Gastroesophageal sphincter (tissue), 3 donors: ENCODE results near the gene POMP.

Source experiments
- CTCF ChIP-seq, 4 experiments: fragments of 200-600 bp in 2 of 4; fragments of 450-650 bp in 2 of 4; sonication (generic) in 1 of 4; IDR thresholded peaks; one replicate each; pipeline ENCODE4 v1.5.1; 2017 to 2019; ENCODE audit warnings: antibody characterized with exemption in 4 of 4, mild to moderate bottlenecking in 2 of 4, moderate library complexity in 2 of 4
- EP300 ChIP-seq: sonication (generic); formaldehyde crosslinking; IDR thresholded peaks from one replicate; pipeline ENCODE4 v1.6.1; 2017; ENCODE audit warnings: antibody characterized with exemption, mild to moderate bottlenecking
- POLR2A ChIP-seq, 2 donors: fragments of 450-650 bp; IDR thresholded peaks; one replicate each; pipeline ENCODE4 v1.6.1; 2017; ENCODE audit warnings: antibody characterized with exemption in 2 of 2, mild to moderate bottlenecking in 2 of 2, moderate library complexity in 1 of 2

DNA sequence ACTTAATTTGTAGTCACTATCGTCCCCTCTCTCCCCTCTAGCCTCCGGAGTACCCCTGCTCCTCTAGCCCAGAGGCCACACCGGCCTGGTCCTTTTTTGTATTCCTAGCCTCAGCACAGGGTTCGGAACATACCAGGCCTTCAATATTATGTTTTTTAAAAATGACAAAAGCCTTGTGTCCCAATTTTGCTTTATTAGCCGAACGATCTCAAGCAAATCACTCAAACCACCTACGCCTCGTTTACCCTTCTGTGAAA lies 463 bp upstream of the POMP start:
- TF ChIP-seq CTCF (IDR thresholded peaks at IDR 0.05) (no peak), EP300 (no peak), POLR2A (IDR thresholded peaks at IDR 0.05) (no peak)
